NCI-H526 treated with DMSO at 0.1 percent for 48 hours (cell line): ENCODE data around the gene CORO2A.
A peak's percentile ranks its signal among the peaks of the same experiment; 100 is the strongest.

Source experiments
- DNase-seq: peaks from one replicate; lab custom pipeline; 2025; lab: John Stamatoyannopoulos, UW

CORO2A gene

GRCh38 chr9:98171176-98171925, 21.1 kb downstream of the CORO2A start:
- no peak for DNase-seq

GRCh38 chr9:98168941-98169488, 23.4 kb downstream of the CORO2A start:
- DNase-seq, result no peak

DNA sequence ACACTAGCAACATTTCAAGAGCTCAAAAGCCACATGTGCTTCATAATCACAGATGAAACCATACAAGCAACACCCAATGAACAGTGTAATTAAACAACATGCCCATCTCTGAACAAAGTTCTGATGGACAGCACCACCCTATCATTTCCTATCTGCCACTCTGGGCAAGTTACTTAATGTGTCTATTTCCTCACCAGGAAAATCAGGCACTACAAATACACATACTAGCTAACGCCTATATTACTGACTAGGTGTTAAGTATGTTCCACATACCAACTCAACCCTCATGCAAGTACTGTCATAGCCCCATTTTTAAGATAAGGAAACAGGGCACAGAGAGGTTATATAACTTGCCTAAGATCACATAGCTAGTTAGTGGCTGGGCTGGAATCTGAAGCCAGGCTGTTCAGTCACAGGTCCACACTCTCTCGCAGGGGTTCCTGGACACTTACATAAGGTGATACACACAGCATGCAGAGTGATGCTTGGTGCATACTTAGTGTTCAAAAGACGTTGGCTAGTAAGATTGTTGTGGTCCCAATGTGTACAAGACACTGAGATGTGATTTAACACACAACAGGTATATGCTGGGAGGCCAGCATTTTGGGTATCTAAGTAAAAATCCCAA, 24.2 kb downstream of the CORO2A start:
- no peak for DNase-seq

GRCh38 chr9:98164912-98165311, 27.5 kb downstream of the CORO2A start:
- no peak for DNase-seq

GRCh38 chr9:98162613-98163012, 29.8 kb downstream of the CORO2A start:
- no peak for DNase-seq

GRCh38 chr9:98161851-98162250, 30.6 kb downstream of the CORO2A start:
- no peak for DNase-seq

- DNase-seq, result no peak
Measured at GRCh38 chr9:98159790-98160189, 32.6 kb downstream of the CORO2A start.

DNA sequence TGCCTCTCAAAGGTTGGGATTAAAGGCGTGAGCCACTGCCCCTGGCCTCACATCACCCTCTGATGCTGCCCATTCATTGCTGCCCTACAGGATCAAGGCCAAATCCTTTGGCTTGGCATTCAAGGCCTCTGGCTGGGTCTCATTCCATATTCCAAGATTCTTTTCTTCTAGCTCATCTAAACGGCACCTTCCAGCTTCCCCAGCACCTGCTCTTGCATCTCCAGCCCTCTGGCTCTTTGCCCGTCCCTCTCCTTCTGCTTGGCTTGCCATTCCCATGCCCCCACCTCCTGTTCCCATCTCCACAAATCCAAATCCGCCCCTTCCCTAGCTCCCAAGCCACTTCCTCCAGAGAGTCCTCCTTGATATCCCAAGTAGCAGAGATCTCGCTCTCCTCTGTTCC, 33.1 kb downstream of the CORO2A start:
- DNase-seq, result no peak

GRCh38 chr9:98158071-98158831, 34.2 kb downstream of the CORO2A start:
- DNase-seq, result no peak

GRCh38 chr9:98157372-98157771, 35.1 kb downstream of the CORO2A start:
- no peak for DNase-seq

- DNase-seq, result no peak
Measured at GRCh38 chr9:98154678-98155077, 37.8 kb downstream of the CORO2A start.

DNA sequence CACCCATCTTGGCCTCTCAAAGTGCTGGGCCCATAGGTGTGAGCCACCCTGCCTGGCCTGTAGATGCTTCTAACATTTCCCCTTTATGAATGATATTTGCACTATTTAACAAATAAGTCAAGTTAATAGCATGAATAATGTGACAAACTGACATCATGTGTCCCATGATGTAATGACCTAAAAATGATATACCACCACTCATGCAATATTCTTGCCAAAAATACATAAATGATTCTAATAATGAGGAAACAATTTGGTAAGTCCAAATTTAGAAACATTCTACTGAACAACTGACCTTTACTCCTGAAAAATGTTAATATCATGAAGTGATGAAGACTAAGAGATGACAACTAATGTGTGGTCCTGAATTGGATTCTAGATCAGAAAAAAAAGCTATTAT, 39.9 kb downstream of the CORO2A start:
- DNase-seq, result no peak

- DNase-seq, result no peak
Measured at GRCh38 chr9:98150721-98151120, 41.7 kb downstream of the CORO2A start.

- no peak for DNase-seq
Measured at GRCh38 chr9:98150164-98150563, 42.3 kb downstream of the CORO2A start.

DNA sequence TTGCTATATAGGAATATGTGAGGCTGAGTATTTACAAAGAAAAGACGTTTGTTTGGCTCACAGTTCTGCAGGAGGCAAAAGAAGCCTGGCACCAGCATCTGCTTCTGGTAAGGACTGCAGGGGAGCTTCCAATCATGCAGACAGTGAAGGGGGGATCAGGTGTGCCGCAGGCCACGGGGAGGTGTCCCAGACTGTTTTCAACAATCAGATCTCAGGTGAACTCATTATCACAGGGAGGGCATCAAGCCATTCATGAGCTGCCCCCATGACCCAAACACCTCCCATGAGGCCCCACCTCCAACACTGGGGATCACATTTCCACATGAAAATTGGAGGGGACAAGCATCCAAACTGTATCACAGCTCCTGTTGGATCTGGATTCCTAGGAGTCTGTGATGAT, 43.0 kb downstream of the CORO2A start:
- DNase-seq, result no peak

DNA sequence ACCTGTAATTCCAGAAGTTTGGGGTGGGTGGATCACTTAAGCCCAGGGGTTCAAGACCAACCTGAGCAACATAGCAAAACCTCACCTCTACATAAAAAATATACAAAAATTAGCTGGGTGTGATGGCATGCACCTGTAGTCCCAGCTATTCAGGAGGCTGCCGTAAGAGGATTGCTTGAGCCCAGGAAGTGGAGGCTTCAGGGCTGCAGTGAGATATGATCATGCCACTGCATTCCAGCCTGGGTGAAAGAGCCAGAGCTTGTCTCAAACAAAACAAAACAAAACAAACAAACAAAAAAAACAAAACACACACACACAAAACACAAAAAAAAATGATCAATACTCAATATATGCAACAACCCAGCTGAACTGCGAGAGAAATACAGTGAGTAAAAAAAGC, 44.0 kb downstream of the CORO2A start:
- DNase-seq, result no peak

DNA sequence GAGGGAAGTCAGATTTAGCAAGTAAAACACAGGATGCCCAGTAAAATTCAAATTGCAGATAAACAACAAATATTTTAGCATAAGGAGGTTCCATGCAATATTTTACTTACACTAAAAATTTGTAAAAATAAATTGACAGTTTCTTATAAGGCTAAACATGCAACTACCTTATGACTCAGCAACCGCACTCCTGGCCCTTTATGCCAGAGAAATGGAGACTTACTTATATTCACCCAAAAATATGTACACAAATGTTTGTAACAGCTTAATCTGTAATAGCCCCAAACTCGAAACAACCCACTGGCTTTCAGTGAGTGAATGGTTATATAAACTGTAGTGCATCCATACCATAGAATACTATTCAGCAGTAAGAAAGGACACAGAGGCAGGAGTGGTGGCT, 44.9 kb downstream of the CORO2A start:
- DNase-seq, result no peak

GRCh38 chr9:98146101-98146991, 46.1 kb downstream of the CORO2A start:
- DNase-seq, result peak; percentile 37

DNA sequence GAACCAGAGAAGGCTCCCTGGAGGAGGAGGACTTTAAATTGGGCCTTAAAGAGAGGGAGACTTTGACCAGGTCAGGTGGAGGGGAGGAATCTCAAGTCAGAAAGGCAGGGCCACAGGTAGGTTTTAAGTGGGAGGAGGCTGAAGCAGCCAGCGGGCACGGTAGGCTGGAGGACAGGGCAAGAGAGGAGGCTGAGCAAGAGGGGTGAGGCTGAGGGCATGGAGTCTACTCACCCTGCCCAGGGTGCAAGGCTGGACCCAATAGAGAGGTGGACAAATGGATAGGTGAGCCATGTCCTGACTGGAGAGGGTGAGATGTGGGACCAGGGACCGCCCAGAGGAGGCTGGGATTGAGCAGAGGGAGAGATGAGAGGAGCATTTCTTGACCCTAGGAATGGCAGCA, 47.8 kb downstream of the CORO2A start:
- DNase-seq, result no peak

DNA sequence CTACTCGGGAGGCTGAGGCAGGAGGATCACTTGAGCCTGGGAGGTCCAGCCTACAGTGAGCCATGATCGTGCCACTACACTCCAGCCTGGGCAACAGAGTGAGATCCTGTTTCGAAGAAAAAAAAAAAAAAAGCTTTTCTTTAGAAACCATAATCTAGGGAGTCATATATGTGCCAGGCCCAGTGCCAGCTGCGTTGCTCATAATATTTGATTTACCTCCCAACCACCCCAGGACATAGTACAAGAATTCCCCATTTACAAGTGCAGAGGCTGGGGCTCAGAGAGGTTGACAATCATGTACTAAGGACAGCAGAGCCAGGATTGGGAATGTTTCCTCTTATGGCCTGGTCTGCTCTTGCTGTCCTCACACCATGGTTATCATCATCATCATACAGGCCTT, 48.4 kb downstream of the CORO2A start:
- no peak for DNase-seq

DNA sequence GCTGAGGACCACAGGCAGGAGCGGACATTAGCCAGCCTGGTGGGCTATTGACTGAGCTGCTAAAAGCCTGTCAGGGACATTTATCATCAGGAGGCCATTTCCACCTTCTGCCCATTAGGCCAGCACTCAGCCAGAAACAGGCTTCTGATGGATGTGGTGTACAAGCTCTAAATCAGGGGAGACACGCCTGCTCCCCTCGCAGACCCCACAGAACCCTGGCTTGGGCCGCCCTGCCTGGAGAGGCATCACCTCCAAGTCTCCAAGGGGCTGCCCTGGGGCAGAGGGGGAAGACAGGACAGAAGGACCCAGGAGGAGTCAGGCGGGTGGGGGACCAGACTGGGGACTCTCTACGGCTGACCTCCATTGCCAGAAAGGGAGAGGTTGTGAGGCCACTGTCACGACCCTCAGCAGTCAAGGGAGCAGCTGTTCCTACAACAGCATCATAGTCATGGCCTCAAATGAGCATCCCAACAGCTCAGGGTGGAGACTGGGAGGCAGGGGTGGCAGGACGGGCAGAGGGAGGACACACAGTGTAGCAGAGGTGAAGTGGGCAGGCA, 49.4 kb downstream of the CORO2A start:
- DNase-seq, result no peak
